ENCODE measurements around the gene MAML2.

DNA sequence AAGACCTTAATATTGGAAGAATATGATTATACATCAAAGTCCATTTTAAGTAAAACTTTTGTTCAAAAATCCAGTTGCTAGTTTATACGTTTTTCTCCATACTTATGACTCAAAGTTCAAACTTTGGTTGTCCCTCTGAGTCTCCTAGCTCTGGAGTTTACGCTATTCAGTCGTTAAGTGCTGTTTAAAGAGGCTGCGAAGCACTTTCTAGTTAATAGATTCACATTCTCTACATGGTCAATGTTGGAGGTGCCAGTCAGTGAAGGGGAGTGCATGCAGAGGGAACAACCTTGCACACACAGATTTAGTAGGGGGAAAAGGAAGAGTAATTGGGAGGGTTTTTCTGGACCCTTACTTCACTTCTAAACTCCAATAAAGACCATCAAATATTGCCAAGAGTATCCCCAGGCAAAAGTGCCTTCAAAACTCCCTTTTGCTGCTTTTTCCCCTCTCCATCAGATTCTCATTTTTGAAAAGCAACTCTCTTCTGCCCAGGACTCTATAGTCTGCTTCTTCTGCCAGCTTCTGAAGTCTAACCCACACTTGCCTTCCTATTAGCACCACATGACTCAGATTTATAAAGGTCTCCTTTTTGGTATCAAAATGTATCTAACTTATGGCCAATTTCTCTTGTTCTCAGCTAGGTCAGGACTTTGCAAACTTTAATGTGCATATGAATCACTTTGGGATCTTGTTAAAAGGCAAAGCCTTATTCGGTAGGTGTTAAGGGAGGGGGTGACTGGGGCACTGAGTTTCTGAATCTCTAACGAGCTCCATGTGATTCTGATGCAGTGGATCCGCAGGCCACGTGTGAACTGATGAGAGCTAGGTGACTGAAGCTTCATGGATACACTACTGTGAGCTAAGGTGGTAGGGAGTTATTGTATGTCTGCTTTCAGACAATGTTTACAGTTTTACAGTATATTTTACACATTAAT lies 322.9 kb downstream of the MAML2 start:
- TF ChIP-seq, protein P1, sequence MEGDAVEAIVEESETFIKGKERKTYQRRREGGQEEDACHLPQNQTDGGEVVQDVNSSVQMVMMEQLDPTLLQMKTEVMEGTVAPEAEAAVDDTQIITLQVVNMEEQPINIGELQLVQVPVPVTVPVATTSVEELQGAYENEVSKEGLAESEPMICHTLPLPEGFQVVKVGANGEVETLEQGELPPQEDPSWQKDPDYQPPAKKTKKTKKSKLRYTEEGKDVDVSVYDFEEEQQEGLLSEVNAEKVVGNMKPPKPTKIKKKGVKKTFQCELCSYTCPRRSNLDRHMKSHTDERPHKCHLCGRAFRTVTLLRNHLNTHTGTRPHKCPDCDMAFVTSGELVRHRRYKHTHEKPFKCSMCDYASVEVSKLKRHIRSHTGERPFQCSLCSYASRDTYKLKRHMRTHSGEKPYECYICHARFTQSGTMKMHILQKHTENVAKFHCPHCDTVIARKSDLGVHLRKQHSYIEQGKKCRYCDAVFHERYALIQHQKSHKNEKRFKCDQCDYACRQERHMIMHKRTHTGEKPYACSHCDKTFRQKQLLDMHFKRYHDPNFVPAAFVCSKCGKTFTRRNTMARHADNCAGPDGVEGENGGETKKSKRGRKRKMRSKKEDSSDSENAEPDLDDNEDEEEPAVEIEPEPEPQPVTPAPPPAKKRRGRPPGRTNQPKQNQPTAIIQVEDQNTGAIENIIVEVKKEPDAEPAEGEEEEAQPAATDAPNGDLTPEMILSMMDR (IDR thresholded peaks at IDR 0.05; ENCODE audit: poor library complexity) = no peak
- TF ChIP-seq EZH2 (IDR thresholded peaks at IDR 0.05; ENCODE audit: borderline replicate concordance) (no peak), EZH2phosphoT487 (IDR thresholded peaks at IDR 0.05; ENCODE audit: low read depth, severe bottlenecking, unreplicated experiment) (no peak)

Measured in hepatocyte (in vitro differentiated cells).